ENCODE measurements around the gene GGN.

The GGN gene

GRCh38 chr19:38388349-38389100 lies 691 bp upstream of the GGN start, which contains the start of gene SPRED3:
Gene SPRED3 (plus strand): TSS chr19:38388697. CDS start chr19:38390303, 1,606 bp downstream.
- DNase-seq (ENCODE audit: extremely low read depth in 1 of 2, low read depth in 1 of 2), result no peak

- DNase-seq (ENCODE audit: extremely low read depth in 1 of 2, low read depth in 1 of 2), result no peak
Measured at GRCh38 chr19:38386971-38387549, 774 bp downstream of the GGN start.

GRCh38 chr19:38386300-38386970 lies 1.4 kb downstream of the GGN start:
- no peak for DNase-seq (ENCODE audit: extremely low read depth in 1 of 2, low read depth in 1 of 2)

- DNase-seq (ENCODE audit: extremely low read depth in 1 of 2, low read depth in 1 of 2), result no peak
Measured at GRCh38 chr19:38385804-38386257, 2.0 kb downstream of the GGN start.

GRCh38 chr19:38385057-38385803 lies 2.6 kb downstream of the GGN start:
- no peak for DNase-seq (ENCODE audit: extremely low read depth in 1 of 2, low read depth in 1 of 2)

- no peak for DNase-seq (ENCODE audit: extremely low read depth in 1 of 2, low read depth in 1 of 2)
Measured at GRCh38 chr19:38384209-38385027, 3.4 kb downstream of the GGN start.

- no peak for DNase-seq (ENCODE audit: extremely low read depth in 1 of 2, low read depth in 1 of 2)
Measured at GRCh38 chr19:38383743-38384142, 4.1 kb downstream of the GGN start.

GRCh38 chr19:38383184-38383583 lies 4.7 kb downstream of the GGN start:
- DNase-seq (ENCODE audit: extremely low read depth in 1 of 2, low read depth in 1 of 2), result no peak

- no peak for DNase-seq (ENCODE audit: extremely low read depth in 1 of 2, low read depth in 1 of 2)
Measured at GRCh38 chr19:38381138-38381537, 6.7 kb downstream of the GGN start.

- no peak for DNase-seq (ENCODE audit: extremely low read depth in 1 of 2, low read depth in 1 of 2)
Measured at GRCh38 chr19:38378866-38379265, 9.0 kb downstream of the GGN start.

- DNase-seq (ENCODE audit: extremely low read depth in 1 of 2, low read depth in 1 of 2), result no peak
Measured at GRCh38 chr19:38377052-38377451, 10.8 kb downstream of the GGN start.

- DNase-seq (ENCODE audit: extremely low read depth in 1 of 2, low read depth in 1 of 2), result no peak
Measured at GRCh38 chr19:38376576-38376975, 11.3 kb downstream of the GGN start.

- DNase-seq (ENCODE audit: extremely low read depth in 1 of 2, low read depth in 1 of 2), result no peak
Measured at GRCh38 chr19:38375748-38376147, 12.1 kb downstream of the GGN start.

- no peak for DNase-seq (ENCODE audit: extremely low read depth in 1 of 2, low read depth in 1 of 2)
Measured at GRCh38 chr19:38375098-38375493, 12.7 kb downstream of the GGN start.

GRCh38 chr19:38374332-38375097 lies 13.3 kb downstream of the GGN start, which contains the start of gene PSMD8:
Gene PSMD8 (plus strand): TSS chr19:38374571. CDS start chr19:38374602, 31 bp downstream.
- peak; percentile 94 to 97 for DNase-seq (ENCODE audit: extremely low read depth in 1 of 2, low read depth in 1 of 2)

- DNase-seq (ENCODE audit: extremely low read depth in 1 of 2, low read depth in 1 of 2), result no peak
Measured at GRCh38 chr19:38373907-38374331, 13.9 kb downstream of the GGN start.

- no peak for DNase-seq (ENCODE audit: extremely low read depth in 1 of 2, low read depth in 1 of 2)
Measured at GRCh38 chr19:38371081-38371480, 16.8 kb downstream of the GGN start.

GRCh38 chr19:38370299-38370698 lies 17.5 kb downstream of the GGN start:
- no peak for DNase-seq (ENCODE audit: extremely low read depth in 1 of 2, low read depth in 1 of 2)

- DNase-seq (ENCODE audit: extremely low read depth in 1 of 2, low read depth in 1 of 2), result no peak
Measured at GRCh38 chr19:38369584-38369983, 18.2 kb downstream of the GGN start.

Measured in activated CD8-positive, alpha-beta memory T cell treated with anti-CD3 and anti-CD28 coated beads for 1 hour (primary cell).